Globus pallidus (tissue), 1 donor: Measurements from ENCODE around the gene MACROD2.
A peak's percentile ranks its signal among the peaks of the same experiment; 100 is the strongest.

Experiments used
- DNase-seq: peaks from one replicate; pipeline ENCODE4 v3.0.0-alpha.2; 2015; ENCODE audit warnings: low spot score

Gene MACROD2

DNA sequence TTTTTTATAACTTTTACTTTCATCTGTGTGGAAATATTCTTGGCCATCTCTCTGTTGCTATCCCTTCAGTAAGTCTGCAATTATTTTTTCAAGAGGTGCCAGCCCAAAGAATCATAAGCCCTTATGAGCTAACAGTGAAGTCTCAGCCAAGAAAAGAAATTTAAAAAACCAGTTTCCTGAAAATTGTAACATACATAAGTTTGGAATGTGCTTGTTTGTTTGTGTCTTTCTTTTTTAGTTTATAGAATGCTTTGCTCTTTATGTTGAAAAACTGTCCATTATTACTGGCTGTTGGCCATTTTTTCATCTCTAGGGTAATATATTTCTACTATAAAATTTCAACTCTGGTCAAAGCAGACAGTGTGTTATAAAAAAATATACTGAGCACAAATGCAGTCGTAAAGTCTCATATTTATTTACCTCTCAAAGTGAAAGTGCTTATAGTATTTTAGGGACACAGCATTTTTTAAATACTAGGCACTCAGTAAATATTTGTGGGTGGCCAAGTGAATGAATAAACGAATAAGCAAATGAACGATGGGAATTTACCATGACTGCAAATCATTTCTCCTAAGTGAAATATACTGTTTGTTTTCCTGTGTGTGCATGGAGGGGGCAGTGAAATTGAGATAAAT lies 1918.2 kb downstream of the MACROD2 start:
- no peak for DNase-seq

DNA sequence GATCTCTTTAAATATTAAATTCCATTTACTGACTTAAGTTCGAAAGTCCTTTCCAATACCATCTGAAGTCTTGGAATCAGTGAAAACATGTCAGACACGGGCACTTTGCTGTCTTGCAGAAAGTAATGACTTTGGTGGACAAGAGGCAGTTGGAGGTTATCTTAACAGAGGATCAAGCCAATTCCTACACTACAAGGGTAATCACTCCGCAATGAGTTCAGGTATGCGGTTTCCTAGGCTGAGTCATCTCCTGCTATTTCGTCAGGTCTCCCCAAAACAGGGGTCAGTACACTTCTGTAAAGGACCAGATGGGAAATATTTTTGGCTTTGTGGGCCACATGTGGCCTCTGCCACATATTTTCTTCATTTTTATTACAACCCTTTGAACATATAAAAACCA lies 1921.3 kb downstream of the MACROD2 start:
- DNase-seq: no peak

DNA sequence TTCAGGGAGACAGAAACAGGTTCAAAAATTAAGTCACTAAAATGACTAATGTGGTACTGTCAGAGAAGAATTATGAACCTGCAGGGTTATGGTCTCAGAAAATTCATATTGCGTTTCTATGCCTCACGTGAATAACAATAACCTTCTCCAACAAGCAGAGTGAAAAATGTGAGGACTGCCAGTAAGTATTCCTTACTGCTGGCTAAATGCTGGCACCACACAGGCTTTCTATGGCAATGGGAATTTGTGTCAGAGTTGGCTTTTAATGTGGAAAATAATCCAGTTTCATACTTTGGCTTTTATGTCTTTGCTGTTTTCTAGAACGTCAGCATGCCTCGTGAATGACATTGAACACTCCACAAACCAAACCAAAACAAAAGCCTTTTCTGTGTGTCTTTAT lies 1922.0 kb downstream of the MACROD2 start:
- no peak for DNase-seq

DNA sequence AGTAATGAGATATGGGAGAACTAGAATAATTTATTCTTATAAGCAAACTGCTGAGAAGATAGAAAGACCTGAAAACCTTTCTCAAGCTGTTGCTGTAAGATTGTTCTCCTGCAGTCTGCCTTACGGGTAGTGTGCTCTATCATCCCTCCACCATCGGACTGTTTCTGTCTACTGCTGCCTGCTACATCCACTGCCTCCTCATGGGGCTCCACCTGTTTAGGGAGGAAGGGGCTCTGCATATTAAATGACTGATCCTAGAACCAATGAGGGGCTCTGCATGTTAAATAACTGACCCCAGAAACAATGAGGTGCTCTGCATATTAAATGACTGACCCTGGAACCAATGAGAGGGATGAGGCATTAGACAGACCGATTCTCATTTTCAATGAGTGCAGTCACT lies 1923.3 kb downstream of the MACROD2 start:
- no peak for DNase-seq

DNA sequence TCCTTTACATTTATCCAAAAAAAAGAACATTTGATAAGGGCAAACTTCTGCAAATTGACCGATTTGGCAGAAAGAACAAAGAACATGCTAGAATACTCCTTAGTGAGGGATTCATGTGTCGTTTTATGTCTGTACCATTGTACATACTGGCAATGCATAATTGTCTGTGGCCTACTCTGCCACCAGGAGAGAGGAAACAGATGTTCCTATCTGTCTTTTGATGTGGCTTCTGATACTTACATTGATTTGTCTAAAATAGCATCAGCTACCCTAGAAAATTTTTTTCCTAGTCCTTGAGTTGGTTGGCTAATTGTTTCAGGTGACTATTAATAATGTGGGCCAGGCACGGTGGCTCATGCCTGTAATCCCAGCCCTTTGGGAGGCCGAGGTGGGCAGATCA lies 1923.8 kb downstream of the MACROD2 start:
- no peak for DNase-seq

DNA sequence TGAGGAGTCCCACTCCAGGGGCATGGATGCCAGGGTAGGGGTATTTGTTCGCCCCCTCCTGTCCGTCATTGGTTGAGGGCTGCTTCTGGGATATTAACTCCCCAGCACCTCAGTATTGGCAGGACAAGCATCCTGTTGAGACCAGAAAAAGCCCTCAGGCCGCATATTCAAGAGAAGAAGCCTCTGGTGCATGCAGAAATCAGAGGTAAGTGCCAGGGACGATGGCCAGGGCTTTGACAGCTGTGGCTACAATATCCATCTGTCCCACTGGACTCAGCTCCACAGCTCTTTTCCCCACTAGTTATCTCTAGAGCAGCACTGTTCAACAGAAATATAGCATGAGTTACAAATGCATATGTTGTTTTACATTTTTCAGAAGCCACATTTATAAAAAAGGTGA lies 1926.6 kb downstream of the MACROD2 start:
- DNase-seq: no peak

DNA sequence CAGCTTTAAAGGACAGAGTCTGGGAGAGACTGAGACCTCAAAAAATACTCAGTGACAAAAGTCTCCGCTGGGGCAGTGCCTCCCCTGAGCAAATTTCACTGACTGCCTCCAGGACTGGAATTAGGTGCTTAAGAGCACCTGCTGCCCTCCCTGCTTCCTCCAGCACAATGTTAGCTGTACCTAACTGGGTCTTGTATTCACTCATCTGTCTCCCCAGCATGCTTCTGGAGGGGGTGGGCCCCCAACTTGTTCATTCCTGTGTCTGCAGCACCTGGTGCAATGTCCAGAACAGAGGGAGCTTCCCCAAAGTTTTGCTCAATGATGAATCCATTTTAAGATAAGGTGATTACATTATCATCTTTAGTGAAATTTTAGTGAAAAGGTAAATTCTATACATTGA lies 1927.2 kb downstream of the MACROD2 start:
- no peak for DNase-seq

DNA sequence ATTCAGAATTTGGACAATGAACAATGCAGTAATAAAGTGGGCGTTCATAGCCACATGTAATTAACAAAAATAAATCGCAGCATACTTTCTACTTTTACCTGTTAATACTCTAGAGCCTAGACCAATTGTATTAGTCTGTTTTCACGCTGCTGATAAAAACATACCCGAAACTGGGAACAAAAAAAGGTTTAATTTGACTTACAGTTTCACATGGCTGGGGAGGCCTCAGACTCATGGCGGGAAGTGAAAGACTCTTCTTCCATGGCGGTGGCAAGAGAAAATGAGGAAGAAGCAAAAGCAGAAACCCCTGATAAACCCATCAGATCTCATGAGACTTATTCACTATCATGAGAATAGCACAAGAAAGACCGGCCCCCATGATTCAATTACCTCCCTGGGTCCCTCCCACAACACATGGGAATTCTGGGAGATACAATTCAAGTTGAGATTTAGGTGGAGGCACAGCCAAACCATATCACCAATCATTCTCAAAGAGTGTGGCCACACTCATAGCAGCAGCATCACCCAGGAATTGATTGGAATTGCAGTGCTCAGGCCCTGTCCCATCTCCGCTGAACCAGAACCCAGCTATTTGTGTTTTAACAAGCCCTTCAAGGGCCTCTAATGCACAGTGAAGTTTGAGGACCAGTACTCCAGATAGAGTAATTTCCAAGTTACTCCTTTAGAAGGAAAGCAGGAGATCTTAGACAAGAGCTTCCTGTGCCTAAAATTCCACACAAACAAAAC lies 1927.9 kb downstream of the MACROD2 start:
- no peak for DNase-seq

DNA sequence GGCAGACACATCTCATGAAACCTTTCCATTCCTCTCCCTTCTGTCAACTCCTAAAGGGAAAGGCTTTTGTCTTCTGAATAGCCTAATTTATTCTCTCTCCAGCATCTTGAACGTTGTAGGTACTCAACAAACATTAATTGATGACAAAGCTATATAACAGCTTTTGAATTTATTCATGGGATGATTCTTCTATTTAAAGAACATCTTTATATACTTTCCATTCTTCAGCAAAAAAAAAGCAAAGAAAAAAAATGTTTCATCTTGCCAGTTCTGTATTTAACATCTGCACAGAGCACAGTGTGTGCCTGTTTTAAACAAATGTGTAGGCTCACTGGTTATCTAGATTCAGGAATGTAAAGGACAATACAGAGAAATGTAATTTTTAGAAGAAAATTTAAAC lies 1929.2 kb downstream of the MACROD2 start:
- DNase-seq: no peak

DNA sequence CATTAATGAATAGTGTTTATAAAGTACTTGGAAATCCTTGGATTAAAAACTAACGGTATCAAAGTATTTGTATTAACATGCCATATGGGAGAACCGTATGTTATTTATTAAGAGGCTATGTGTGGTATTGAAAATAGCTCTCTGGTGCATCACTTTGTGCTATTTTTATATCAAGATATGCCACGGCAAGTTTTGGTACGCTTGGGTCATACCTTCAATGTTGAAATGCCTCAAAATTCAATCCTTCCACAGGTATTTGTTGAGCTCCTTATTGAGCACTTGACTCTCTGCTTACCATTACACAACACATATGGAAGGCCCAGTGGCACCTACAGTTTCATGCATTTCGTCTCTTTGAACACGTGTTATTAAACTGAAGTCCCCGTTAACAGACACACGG lies 1930.1 kb downstream of the MACROD2 start:
- no peak for DNase-seq

DNA sequence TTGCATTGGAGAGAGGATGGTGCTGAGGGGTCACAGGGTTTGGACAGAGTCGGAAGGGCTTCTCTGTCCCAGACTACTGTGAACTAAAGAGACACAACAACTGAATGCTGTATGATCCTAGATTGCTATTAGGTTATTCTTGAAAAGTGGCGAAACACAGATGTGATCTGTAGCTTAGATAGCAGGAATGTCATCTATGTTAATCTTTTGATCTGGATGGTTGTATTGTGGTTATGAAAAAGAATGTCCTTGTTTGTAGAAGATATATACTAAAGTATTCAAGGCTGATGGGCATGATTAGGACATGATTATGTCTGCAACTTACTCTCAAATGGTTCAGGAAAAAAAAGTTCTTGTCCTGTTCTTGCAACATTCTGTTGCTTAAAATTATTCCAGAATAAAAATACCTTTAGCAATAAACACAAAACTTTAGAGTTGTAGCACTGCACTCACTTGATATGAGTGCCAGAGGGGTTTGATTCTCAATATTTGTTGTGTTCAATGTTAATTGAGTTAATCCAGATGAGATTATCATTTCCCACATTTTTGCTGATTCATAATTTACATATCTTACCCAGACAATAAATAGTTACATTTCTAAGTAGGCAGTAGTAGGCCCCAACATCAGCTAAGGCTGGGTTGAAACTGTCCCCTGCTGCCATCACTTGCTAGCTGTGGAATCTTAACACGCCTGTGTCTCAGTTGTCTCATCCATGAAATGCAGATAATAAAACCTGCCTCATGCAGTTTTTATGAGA lies 1932.8 kb downstream of the MACROD2 start:
- no peak for DNase-seq

DNA sequence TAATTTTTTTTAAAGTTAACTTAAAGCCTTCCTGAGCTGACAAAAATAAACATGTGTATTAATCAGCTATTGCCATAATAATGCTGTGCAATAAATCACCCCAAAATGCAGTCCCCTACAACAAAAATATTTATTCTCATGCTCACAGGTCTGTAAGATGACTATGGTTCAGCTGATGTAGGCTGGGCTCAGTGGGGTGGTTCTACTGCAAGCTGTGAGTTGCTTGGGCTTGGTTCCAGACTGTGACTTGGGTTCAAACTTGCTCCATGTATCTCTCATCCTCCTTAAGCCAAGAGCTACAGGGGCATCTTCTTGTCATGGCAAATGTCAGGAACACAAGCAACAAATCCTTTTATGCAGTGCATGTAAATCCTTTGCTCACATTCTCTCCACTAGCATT lies 1933.6 kb downstream of the MACROD2 start:
- DNase-seq: no peak

DNA sequence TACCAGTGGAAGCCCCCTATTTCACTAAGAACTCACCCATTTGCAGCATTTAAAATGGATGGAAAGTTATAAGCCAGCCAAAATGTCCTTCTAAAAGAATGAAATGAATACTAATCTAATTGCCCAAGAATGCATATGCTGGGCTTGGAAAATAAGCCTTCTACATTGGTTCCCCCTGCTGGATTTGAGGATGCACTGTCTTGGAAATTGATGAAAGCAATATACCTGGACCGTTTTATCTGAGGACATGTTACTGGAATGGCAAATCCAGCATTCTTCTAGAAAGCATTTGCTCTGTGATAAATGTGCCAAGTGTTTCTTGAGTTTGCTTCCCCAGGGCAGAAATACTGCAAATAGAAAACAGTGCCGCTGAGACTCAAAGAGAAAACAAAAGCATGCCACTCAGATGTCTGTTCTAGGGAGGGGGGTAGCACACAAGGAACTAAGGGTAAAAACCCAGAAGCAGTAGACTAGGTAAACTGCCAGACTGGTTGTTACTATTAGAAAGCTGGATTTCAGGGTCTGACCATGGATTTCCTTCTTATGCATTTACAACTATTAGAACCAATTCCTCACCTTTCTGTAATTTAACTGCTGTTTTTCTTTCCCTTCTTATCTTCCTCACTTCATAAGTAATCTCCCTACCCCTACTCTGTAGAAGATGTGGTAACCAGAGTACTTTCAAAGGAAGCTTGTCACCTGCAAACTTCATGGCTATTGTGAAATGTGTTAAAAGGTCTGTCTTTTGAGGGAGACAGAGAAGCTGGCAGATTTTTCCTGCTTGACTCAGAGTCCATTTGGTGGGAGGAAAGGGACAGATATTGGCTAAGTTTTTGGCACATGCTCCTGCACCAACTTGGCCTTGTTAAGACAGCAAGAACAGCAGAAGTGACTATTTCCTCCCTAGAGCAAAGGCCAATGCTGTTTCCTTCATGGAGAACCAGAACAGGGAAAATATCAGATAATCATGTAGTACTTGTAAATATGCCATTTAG lies 1935.3 kb downstream of the MACROD2 start:
- peak; percentile 47 for DNase-seq

DNA sequence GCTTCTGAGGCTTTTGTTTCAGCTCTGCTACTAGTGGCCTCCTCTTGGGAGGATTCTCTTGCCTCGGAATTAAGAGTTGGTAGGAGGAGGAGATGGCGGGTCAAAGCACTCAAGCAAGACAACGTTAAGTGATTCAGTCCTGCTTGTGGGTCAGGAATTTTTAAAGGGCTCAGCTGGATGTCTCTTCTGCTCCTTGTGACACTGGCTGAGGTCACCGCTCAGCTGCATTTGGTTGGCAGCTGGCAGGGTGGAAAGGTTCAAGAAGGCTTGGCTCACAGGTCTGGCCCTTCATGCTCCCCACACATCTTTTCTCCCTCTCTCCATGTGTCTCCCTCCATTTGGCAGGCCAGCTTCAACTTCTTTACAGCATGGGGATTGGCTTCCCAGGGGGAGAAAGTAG lies 1936.6 kb downstream of the MACROD2 start:
- DNase-seq: no peak

DNA sequence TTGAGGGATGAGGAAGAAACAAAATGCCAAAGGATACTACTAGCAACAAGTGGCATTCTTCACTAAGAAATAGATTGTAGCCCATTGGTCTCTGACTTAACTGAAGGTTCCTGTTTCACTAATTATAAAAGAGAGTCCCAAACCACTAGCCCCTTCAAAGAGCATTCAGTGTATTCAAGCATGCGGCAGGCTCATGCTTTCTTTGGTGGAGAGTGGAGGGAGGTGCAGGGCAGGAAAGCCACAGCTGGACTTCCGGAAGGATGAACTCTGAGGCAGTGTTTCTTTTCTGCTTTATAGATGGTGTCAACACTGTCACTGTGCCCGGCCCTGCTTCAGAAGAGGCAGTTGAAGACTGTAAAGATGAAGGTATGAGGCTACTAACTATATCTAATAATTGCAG lies 1941.9 kb downstream of the MACROD2 start:
- peak; percentile 33 for DNase-seq

DNA sequence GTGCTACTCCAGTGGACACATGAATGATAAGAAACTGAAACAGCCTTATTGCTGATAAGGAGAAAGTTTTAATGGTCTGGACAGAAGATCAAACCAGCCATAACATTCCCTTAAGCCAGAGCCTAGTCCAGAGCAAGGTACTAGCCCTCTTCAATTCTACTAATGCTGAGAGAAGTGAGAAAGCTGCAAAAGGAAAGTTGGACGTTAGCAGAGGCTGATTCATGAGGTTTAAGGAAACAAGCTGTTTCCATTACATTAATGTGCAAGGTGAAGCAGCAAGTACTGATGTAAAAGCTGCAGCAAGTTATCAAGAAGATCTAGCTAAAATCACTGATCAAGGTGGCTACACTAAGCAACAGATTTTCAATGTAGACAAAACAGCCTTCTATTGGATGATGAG lies 1943.5 kb downstream of the MACROD2 start:
- DNase-seq: no peak

DNA sequence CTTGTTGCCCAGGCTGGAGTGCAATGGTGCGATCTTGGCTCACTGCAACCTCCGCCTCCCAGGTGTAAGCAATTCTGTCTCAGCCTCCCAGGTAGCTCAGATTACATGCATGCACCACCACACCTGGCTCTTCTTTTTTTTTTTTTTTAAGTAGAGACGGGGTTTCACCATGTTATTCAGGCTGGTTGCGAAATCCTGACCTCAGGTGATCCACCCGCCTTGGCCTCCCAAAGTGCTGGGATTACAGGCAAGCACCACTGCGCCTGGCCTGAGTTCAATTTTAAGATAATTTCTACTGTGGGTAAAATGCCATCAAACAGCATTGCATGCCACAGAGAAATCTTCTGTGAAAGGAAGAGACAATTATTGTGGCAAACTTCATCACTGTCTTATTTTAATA lies 1944.8 kb downstream of the MACROD2 start:
- no peak for DNase-seq

DNA sequence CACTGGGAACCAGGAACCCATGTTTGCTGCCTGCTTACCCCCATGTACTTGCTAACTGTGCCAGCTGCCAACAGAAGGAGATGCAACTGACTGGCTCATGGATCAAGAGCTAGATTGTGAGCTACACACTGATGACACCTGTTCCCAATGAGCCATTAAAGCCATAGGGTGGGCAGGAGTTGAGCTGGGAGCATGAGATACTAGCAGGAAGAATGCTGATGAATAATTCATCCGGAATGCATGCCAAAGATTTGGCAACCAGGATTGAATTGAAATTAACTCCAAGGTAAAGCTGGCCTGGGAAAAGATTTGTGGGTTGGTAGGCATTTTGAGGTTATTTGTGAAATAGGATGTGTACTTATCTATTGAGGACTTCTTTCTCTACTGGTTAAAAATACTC lies 1946.8 kb downstream of the MACROD2 start:
- DNase-seq: no peak

DNA sequence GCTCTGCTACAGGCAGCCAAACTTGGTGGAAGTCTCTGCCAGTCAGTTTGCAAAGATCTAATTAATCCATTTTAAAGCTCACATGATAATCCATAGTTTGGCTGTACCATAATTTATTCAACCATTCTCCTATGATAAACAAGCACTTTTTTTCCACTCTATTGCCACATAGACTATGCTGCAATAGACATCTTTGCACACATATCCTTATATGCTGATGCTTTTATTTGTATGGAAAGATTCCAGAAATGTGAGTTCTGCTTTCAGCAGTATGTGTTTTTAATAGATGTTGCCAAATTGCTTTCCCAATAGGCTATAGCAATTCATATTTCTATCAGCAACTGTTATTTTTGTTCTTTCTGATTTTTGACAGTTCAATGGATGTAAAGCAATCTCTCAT lies 1950.0 kb downstream of the MACROD2 start:
- DNase-seq: no peak

DNA sequence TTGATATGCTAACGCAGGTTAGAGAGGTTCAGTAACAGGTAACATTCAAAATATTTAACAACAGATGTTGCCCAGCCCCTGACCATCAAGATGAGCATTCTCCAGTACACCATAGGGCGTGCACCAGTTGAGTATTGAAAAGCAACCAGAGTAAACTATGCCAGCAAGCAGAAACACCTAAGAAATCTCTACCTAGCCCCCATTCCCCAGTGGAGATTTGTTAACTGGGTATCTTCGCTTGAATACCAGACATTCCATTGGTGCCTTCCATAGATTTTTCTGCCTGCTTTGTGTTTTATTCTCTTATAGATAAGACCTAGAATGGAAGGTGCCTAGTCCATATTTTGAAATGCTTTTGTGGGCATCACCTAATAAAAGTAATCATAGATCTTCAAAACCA lies 1954.1 kb downstream of the MACROD2 start:
- DNase-seq: no peak

DNA sequence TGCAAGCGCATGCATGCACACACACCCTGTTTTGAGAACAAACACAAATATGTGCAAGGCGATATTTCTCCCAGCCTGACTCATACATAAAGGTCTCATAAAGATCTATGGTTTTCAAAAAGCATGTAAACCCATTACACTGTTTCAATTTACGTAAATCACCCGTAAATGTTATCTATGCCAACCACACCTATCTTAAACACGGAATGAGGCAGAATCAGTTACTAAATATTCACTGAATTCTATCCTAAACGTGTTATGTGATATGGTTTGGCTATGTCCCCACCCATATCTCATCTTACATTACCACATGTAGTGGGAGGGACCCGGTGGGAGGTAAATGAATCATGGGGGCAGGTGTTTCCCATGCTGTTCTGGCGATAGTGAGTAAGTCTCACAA lies 1956.3 kb downstream of the MACROD2 start:
- no peak for DNase-seq

DNA sequence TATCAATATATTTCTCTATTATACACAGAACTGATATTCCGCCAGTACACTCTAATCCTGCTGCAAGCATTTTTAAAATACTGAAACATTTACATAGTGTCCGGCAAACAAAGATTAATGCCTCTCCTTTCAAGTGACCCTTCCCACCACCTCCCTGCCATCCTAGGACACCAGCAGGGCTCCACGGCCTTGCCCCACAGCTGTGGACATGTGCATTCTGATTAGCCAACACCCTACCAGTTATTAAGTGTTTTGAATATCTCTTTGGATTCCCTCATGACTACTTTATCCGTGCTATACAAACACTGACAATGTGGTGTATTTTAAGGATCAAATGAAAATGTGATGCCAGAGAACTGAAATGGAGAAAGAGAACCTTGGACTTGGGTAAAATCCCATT lies 1962.8 kb downstream of the MACROD2 start:
- DNase-seq: no peak
